ENCODE results near the gene MEIS3.

DNA sequence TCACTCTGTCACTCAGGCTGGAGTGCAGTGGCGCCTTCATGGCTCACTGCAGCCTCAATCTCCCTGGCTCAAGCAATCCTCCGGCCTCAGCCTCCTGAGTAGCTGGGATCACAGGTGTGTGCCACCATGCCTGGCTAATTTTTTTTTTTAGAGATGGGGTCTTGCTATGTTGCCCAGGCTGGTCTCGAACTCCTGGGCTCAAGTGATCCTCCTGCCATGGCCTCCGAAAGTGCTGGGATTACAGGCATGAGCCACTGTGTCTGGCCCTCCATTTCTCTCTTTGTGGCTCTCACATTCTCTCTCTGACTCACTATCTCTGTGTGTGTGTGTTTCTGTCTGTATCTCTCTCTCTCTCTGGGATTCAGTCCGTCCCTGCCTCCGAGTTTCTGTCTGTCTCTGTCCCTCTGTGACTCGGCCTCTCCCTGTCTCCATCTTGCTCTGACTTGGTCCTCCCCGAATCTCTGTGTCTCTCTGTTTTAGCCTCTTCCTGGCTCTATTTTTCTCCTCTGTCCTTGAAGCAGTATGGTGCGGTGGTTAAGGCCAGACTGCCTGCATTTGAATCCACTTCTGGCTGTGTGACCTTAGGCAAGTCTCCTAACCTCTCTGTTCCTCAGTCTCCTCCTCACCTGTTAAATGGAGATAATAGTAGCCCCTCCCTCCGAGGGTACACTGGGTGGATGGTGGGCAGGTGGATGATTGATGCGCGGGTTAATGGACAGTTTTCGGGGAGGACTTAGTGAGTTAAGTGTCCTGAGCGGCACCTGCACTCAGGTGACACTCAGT, 11.0 kb downstream of the MEIS3 start:
- TF ChIP-seq POLR2A (IDR thresholded peaks at IDR 0.05) = no peak
- TF ChIP-seq EP300 (IDR thresholded peaks at IDR 0.05) = no peak

All from upper lobe of left lung (tissue), 4 donors.